Neural cell (in vitro differentiated cells): ENCODE measurements around the gene ETV6. TPM values are rescaled to one million over a fixed set of nuclear protein-coding genes. Genes with fewer than 3 reads are reported as not detected.

Experiments used
- H2AFZ ChIP-seq: fragments of 200-600, 300-800 bp; sonication (generic), shearing (Covaris generic); 2 replicates; pipeline ENCODE4 v1.6.0; 2014; ENCODE audit warnings: low read depth, mild to moderate bottlenecking, antibody characterized with exemption, low read length, moderate library complexity
- H3F3A ChIP-seq: fragments of 200-600 bp; shearing (Covaris generic); 2 replicates; pipeline ENCODE4 v1.6.1; 2016; ENCODE audit warnings: mild to moderate bottlenecking, moderate library complexity, mixed read lengths, antibody characterized with exemption, low read length; ENCODE audit not compliant: insufficient read depth, poor library complexity, severe bottlenecking
- H3K27ac ChIP-seq: fragments of 200-600, 300-800 bp; sonication (generic), shearing (Covaris generic); 2 replicates; pipeline ENCODE4 v1.5.1; 2014; ENCODE audit warnings: mild to moderate bottlenecking, low read length, moderate library complexity
- H3K27me3 ChIP-seq: fragments of 300-800, 200-600 bp; sonication (generic), shearing (Covaris generic); 2 replicates; pipeline ENCODE4 v1.6.0; 2014; ENCODE audit warnings: mild to moderate bottlenecking, low read depth, low read length, moderate library complexity; ENCODE audit not compliant: insufficient read depth
- H3K36me3 ChIP-seq: fragments of 300-800, 200-600 bp; sonication (generic), shearing (Covaris generic); 2 replicates; pipeline ENCODE4 v1.5.1; 2014; ENCODE audit warnings: mild to moderate bottlenecking, antibody characterized with exemption, low read length, moderate library complexity; ENCODE audit not compliant: insufficient read depth
- H3K4me2 ChIP-seq: fragments of 300-800, 200-600 bp; sonication (generic), shearing (Covaris generic); 2 replicates; pipeline ENCODE4 v1.6.0; 2014; ENCODE audit warnings: mild to moderate bottlenecking, low read length
- H3K4me3 ChIP-seq: fragments of 300-800, 200-600 bp; sonication (generic), shearing (Covaris generic); 2 replicates; pipeline ENCODE4 v1.5.1; 2014; ENCODE audit warnings: mild to moderate bottlenecking, low read length, moderate library complexity
- H3K79me2 ChIP-seq: fragments of 200-600 bp; shearing (Covaris generic); replicated peaks from 2 replicates; pipeline ENCODE4 v1.6.0; 2014; ENCODE audit warnings: mild to moderate bottlenecking, low read length, moderate library complexity; ENCODE audit not compliant: insufficient read depth
- H3K9ac ChIP-seq: fragments of 300-800, 200-600 bp; sonication (generic), shearing (Covaris generic); 2 replicates; pipeline ENCODE4 v1.6.1; 2016; ENCODE audit warnings: mild to moderate bottlenecking, low read length, mixed read lengths
- H3K9me2 ChIP-seq: fragments of 200-600 bp; shearing (Covaris generic); 2 replicates; pipeline ENCODE4 v1.6.1; 2016; ENCODE audit warnings: mild to moderate bottlenecking, low read length, mixed read lengths; ENCODE audit not compliant: insufficient read depth
- H3K9me3 ChIP-seq: fragments of 200-600, 300-800 bp; sonication (generic), shearing (Covaris generic); 2 replicates; pipeline ENCODE4 v1.6.1; 2016; ENCODE audit warnings: mild to moderate bottlenecking, mixed run types, low read length, moderate library complexity, mixed read lengths
- H4K20me1 ChIP-seq: fragments of 200-600 bp; shearing (Covaris generic); 2 replicates; pipeline ENCODE4 v1.6.1; 2016; ENCODE audit warnings: mild to moderate bottlenecking, mixed run types; ENCODE audit not compliant: insufficient read depth
- EP300 ChIP-seq: fragments of 450-650 bp; conservative IDR thresholded peaks from 2 replicates; pipeline ENCODE4 v1.6.1; 2014; ENCODE audit warnings: antibody characterized with exemption, mild to moderate bottlenecking, moderate library complexity; ENCODE audit not compliant: poor library complexity, severe bottlenecking
- EZH2 ChIP-seq: fragments of 200-600, 300-800 bp; shearing (Covaris generic), sonication (generic); IDR thresholded peaks from 2 replicates; pipeline ENCODE4 v1.6.1; 2014; ENCODE audit warnings: antibody characterized with exemption, low read length, borderline replicate concordance, mild to moderate bottlenecking; ENCODE audit not compliant: insufficient read depth, poor library complexity, severe bottlenecking
- MXI1 ChIP-seq: fragments of 450-650 bp; conservative IDR thresholded peaks from 2 replicates; pipeline ENCODE4 v1.6.1; 2014; ENCODE audit warnings: antibody characterized with exemption, mild to moderate bottlenecking; ENCODE audit not compliant: poor library complexity, severe bottlenecking
- POLR2AphosphoS5 ChIP-seq: IDR thresholded peaks from 2 replicates; pipeline ENCODE4 v1.6.1; 2012
- RAD21 ChIP-seq: fragments of 450-650 bp; conservative IDR thresholded peaks from 2 replicates; pipeline ENCODE4 v1.6.1; 2014; ENCODE audit warnings: antibody characterized with exemption, mild to moderate bottlenecking, moderate library complexity
- SMC3 ChIP-seq: fragments of 450-650 bp; conservative IDR thresholded peaks from 2 replicates; pipeline ENCODE4 v1.6.1; 2014; ENCODE audit warnings: antibody characterized with exemption, mild to moderate bottlenecking, moderate library complexity; ENCODE audit not compliant: poor library complexity
- TAF1 ChIP-seq: IDR thresholded peaks from 2 replicates; pipeline ENCODE4 v1.6.1; 2012; ENCODE audit warnings: low read depth
- polyA plus RNA-seq: library from polyadenylated mRNA; depleted of rRNA; stranded (reverse); fragments of >200 nt; gene quantifications from 2 replicates; pipeline ENCODE4 v1.2.3, GENCODE V29; 2014
- TF ChIP-seq, protein P1 (sequence below): fragments of 450-650 bp; IDR thresholded peaks from 2 replicates; pipeline ENCODE4 v1.5.1; 2014; ENCODE audit warnings: antibody characterized with exemption, mild to moderate bottlenecking, moderate library complexity; ENCODE audit not compliant: poor library complexity, severe bottlenecking
- TF ChIP-seq, protein P2 (sequence below): IDR thresholded peaks from 2 replicates; pipeline ENCODE4 v1.6.1; 2012; ENCODE audit warnings: borderline replicate concordance

ETV6 gene
- polyA plus RNA-seq, 1 donor from 2014 or later, result 1.6 TPM

GRCh38 chr12:11641522-11641921 lies 8.0 kb upstream of the ETV6 start:
- Histone ChIP-seq H3K4me2 (no peak overlapping the region), H3K9ac (no peak overlapping the region), H3K36me3 (no peaks in the 10 kb centered on the region), H3F3A (no peaks in the 10 kb centered on the region), H3K9me3 (no peaks in the 10 kb centered on the region), H3K27me3 (no peaks in the 10 kb centered on the region), H2AFZ (no peak overlapping the region), H3K9me2 (no peaks in the 10 kb centered on the region), H3K27ac (no peak overlapping the region), H3K79me2 (no peaks in the 10 kb centered on the region), H3K4me3 (no peak overlapping the region), H4K20me1 (no peaks in the 10 kb centered on the region)
- TF ChIP-seq EP300, result no peak
- TF ChIP-seq POLR2AphosphoS5, result no peak
- no peak for TF ChIP-seq MXI1

DNA sequence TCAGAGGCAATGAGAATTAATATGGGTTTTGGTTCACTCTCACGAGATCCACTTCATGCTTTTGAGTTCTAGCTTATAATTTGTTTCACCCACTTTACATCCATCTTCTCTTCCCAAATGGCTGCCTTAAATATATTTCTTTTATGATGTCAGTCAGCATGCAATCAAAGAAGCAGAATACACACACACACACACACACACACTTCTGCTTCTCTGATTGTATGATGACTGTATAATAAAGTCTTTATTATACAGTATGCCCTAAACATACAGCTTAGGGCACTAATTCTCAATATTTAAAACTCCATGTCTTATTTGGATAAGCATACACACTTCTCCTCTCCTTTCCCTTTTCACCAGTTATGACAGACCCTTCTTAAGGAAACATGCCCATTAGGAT lies 6.7 kb upstream of the ETV6 start:
- no peaks in the 10 kb centered on the region for H3K79me2 ChIP-seq

More for the DNA sequence above, 6.7 kb upstream of the ETV6 start:
- H3K27me3 ChIP-seq, result no peaks in the 10 kb centered on the region
- no peaks in the 10 kb centered on the region for H3K36me3 ChIP-seq
- H2AFZ ChIP-seq, result no peak overlapping the region
- no peak overlapping the region for H3K27ac ChIP-seq
- H3K9me3 ChIP-seq, result no peaks in the 10 kb centered on the region
- TF ChIP-seq RAD21, result no peak
- TF ChIP-seq EZH2, result no peak
- TF ChIP-seq, protein P1, sequence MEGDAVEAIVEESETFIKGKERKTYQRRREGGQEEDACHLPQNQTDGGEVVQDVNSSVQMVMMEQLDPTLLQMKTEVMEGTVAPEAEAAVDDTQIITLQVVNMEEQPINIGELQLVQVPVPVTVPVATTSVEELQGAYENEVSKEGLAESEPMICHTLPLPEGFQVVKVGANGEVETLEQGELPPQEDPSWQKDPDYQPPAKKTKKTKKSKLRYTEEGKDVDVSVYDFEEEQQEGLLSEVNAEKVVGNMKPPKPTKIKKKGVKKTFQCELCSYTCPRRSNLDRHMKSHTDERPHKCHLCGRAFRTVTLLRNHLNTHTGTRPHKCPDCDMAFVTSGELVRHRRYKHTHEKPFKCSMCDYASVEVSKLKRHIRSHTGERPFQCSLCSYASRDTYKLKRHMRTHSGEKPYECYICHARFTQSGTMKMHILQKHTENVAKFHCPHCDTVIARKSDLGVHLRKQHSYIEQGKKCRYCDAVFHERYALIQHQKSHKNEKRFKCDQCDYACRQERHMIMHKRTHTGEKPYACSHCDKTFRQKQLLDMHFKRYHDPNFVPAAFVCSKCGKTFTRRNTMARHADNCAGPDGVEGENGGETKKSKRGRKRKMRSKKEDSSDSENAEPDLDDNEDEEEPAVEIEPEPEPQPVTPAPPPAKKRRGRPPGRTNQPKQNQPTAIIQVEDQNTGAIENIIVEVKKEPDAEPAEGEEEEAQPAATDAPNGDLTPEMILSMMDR, result no peak
- TF ChIP-seq EP300, result no peak
- no peak for TF ChIP-seq TAF1
- TF ChIP-seq, protein P2, sequence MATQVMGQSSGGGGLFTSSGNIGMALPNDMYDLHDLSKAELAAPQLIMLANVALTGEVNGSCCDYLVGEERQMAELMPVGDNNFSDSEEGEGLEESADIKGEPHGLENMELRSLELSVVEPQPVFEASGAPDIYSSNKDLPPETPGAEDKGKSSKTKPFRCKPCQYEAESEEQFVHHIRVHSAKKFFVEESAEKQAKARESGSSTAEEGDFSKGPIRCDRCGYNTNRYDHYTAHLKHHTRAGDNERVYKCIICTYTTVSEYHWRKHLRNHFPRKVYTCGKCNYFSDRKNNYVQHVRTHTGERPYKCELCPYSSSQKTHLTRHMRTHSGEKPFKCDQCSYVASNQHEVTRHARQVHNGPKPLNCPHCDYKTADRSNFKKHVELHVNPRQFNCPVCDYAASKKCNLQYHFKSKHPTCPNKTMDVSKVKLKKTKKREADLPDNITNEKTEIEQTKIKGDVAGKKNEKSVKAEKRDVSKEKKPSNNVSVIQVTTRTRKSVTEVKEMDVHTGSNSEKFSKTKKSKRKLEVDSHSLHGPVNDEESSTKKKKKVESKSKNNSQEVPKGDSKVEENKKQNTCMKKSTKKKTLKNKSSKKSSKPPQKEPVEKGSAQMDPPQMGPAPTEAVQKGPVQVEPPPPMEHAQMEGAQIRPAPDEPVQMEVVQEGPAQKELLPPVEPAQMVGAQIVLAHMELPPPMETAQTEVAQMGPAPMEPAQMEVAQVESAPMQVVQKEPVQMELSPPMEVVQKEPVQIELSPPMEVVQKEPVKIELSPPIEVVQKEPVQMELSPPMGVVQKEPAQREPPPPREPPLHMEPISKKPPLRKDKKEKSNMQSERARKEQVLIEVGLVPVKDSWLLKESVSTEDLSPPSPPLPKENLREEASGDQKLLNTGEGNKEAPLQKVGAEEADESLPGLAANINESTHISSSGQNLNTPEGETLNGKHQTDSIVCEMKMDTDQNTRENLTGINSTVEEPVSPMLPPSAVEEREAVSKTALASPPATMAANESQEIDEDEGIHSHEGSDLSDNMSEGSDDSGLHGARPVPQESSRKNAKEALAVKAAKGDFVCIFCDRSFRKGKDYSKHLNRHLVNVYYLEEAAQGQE, result no peak
- no peak for TF ChIP-seq POLR2AphosphoS5
- TF ChIP-seq MXI1, result no peak
- no peak for TF ChIP-seq SMC3
- no peak overlapping the region for H3K9ac ChIP-seq
- no peak overlapping the region for H3K4me2 ChIP-seq
- no peaks in the 10 kb centered on the region for H3K9me2 ChIP-seq
- no peak overlapping the region for H3K4me3 ChIP-seq
- H4K20me1 ChIP-seq, result no peaks in the 10 kb centered on the region
- no peaks in the 10 kb centered on the region for H3F3A ChIP-seq
